ENCODE measurements around the gene SETX. TPM values are rescaled to one million over a fixed set of nuclear protein-coding genes. Genes with fewer than 3 reads are reported as not detected.

SETX gene
- total RNA-seq, 1 donor from 2014 or later, result 78.2 TPM

DNA sequence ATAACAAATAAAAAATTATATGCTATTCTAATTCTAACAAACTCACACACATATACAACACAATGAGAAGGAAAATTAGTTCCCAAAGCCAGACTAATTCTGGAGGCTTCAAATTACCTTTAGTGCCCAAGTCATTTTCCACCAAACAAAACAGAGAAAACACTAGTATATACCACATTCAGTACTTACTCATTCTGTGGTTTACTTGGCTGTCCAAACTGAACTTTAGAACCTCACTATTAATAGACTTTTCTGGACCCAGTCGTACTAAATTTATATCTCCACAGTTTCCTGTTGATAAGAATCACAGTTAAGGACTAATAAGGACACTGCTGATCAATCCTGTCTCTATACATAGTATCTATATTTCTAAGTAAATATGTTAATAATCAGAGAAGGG lies 66.4 kb downstream of the SETX start:
- intact Hi-C loops (cut with micrococcal nuclease), result no loop called here

DNA sequence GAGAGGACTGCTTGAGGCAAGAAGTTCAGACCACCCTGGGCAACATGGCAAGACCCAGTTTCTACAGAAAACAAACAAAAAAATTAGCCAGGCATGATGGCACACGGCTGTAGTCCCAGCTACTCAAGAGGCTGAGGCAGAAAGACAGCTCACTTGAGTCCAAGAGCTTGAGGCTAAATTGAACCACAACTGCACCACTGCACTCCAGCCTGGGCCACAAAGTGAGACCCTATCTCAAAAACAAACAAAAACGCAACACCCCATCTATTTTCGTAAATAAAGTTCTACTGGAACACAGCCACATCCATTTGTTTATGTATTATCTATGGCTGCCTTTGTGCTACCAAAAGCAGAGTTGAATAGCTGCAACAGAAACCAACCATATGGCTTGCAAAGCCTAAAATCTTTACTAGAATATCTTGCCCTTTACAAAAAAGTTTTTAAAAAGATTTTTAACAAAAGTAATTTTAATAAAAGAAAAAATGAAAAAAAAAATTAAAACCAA lies 67.5 kb downstream of the SETX start:
- intact Hi-C loops (cut with micrococcal nuclease), result no loop called here

DNA sequence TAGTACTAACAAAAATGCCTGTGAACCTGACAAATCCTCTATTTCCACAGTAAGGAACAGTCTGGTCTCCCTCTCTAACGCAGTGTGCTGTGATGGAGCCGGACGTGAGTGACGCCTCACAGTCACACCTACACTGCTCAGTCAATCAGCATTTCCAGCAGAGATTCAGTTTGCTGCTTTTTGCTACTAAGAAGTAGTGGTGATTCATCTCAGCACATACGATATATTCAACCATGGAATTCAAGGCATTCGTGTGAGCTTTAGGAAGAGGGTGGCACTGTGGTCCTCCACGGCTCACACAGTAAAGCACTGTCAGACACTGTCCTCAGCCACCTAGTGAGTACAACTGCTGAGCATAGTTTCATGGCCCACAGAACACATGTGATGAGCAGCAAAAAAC lies 70.9 kb downstream of the SETX start:
- intact Hi-C loops (cut with micrococcal nuclease), result no loop called here

DNA sequence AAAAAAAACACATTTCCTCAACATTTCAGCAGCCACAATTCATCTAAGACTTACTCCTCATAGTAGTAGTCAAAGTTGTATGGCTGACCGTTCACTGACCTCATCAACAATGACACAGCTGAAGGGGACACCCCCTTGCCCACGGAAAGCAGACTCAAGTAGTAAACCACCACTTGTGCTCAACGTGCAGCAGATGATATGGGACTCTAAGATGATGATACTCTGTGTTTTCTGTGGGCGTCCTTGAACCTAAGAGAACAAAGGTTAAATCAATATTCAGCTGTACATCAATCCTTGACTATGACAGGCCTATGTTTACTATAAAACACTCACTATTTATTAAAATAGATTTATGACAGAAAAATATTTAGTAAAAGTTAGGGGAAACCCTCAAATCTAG lies 71.6 kb downstream of the SETX start:
- intact Hi-C loops (cut with micrococcal nuclease), result no loop called here

DNA sequence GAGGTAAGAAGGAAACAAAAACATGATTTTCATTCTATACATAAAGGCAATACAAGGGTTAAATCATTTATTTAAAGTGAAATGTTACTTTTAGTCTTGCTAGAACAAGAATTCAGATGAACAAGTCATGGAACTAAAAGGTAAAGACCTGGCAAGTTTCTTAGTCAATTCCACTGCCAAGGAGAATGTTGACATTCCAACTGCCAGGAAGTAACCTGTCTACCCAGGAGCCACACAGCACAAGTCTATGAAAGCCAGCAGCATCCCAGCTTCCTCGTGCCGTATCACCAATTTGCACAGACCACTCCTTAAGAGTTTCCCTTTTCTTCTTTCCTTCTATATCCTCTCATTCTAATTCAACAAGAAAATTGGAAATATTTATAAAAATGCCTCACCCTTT lies 79.9 kb downstream of the SETX start:
- intact Hi-C loops (cut with micrococcal nuclease), result loop anchor here (5.0 kb wide), 1 partner anchor 52 kb away; no protein-coding TSS in a partner anchor

DNA sequence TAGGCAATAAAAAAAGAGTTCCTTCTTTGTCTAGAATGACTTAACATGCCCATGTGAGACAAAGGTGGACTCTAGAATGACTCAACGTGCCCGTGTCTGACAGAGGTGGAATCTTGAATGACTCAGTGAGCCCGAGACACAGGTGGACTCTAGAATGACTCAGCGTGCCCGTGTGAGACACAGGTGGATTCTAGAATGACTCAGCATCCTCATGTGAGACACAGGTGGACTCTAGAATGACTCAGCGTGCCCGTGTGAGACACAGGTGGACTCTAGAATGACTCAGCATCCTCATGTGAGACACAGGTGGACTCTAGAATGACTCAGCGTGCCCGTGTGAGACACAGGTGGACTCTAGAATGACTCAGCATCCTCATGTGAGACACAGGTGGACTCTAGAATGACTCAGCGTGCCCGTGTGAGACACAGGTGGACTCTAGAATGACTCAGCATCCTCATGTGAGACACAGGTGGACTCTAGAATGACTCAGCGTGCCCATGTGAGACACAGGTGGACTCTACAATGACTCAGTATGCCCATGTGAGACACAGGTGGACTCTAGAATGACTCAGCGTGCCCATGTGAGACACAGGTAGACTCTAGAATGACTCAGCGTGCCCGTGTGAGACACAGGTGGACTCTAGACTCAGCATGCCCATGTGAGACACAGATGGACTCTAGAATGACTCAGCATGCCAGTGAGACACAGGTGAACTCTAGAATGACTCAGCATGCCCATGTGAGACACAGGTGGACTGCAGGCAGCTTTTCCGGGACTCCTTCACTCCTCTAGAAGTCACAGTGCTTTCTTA lies 84.9 kb downstream of the SETX start:
- intact Hi-C loops (cut with micrococcal nuclease), result loop anchor here (5.0 kb wide), 2 partner anchors 57 to 82 kb away; partner anchors contain the start of gene SETX

DNA sequence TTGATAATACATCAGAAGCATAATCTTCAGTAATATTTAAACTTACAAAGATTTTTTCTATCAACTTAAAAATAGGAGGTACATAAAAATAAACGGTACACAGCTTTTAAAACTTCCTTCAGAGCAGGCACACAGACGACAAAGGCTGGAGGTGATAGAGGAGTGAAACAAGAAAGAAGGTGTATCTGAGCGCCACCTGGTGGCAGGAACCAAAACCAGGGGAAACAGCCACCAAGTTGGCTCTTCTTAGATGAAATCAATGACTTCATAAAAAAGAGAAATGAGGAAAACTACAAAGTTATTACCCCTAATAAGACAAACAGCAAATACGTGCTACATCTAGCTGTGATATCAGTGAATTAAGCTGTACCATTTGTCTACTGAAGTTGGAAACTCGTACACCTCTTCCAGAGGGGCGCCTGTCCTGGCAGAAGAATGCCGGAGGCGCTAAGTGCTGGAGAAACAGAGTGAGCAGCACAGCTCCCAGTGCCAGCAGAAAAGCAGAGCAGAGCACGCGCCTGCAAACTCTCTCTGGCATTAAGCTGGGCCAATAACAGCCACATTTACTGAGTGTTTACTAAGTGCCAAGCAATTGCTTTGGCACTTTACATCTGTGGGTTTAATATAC lies 85.9 kb downstream of the SETX start:
- intact Hi-C loops (cut with micrococcal nuclease), result loop anchor here (1.0 to 5.0 kb wide), 3 partner anchors 10 to 507 kb away; partner anchors contain the start of gene SETX

DNA sequence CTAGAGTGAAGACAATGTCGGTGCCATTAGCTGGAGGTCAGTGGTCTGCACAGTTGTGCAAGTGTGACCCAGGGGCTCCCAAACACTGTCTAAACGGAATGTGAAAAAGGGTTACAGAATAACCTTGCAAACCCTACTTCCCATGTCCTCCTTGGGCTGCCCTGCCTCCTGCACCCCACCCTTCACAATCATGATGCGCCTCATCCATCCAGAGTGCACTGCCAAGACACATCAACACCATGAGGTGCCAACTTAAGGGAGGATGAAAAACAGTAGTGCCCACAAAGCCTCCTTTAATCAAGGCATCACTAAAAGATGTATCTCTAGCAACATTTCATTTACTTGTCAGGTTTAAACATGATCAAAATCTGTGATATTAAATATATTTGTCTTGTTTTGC lies 87.1 kb downstream of the SETX start:
- intact Hi-C loops (cut with micrococcal nuclease), result loop anchor here (1.0 to 5.0 kb wide), 3 partner anchors 8 to 505 kb away; partner anchors contain the start of gene SETX

DNA sequence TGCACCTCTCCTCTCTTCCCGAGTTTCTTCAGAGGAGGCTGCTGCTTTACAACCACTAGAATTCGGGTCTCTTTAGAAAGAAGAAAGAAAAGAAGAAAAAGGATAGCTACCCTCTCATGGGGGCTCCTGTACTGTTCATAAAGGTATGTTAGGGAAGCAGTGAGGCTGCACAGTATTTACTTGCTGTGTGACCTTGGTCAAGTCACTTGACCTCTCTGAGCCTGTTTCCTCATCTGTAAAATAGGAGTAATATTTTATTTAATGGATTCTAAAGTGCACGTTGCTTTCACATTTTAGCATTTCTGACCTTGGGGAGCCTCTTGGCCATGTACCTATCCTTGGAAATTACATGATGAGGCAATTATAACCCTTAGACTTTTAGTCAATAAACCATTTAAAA lies 88.8 kb downstream of the SETX start:
- intact Hi-C loops (cut with micrococcal nuclease), result loop anchor here (5.0 kb wide), 1 partner anchor 86 kb away; the partner anchor contains the start of gene SETX

DNA sequence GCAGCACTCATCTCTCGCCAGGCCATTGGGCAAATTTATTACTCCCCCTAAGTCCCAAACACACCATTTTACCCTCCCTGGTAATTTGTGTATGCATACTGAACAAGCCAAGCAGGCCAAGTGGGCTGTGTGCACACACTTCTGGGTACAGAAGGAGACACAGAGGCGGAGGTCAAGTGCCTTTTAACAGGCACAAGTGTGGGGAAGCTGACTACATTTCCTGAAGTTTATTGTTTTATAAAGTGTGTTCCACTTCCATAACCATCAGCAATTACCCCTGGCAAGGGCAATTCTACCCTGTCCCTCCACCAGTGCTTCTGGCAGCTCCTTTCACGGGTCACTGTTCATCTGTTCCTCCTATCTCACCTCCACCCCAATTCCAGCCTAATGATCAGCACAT lies 93.9 kb downstream of the SETX start:
- intact Hi-C loops (cut with micrococcal nuclease), result no loop called here

DNA sequence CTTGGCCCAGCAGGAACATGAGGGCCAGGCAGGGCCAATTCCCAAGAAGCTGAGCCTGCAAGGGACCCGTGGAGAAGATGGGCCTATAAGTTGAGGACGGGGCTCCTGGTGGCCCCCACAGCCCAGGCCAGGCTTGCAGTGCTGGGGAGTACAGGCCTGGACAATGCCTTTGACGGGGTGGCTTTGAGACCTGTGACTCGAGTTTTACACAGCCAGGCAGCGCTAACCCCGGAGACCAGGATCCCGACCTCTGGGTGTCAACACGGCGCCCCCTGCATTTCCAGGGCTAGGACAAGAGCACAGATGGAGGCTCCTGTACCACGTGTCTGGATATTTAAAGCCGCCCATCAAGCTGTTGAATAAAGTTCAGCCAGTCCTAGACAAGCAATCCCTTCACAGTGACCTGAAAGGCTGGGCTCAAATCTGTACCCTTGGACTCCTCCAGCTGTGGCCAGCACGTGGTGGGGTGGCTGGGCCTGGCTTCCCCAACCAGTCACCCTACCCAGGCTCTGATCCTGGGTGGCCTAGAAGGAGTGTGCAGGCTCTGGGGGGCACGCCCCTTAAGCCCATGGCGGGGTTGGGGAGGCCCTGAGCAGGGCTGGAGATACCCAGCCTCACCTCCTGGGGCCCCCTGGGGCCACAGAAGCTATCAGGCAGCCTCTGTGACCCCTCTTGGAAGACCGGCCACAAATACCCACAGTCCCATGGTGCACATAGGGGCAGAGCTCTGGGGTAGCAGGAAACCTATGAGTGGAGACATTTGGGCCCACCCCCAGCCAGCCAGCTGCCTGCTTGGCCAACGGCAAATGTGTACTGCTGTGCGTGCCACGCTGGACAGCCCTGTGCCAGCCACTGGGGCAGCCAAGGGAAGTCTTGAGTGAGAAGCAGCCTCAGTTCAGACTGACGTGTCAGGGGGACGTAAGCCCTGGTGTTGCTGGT lies 104.2 kb downstream of the SETX start:
- intact Hi-C loops (cut with micrococcal nuclease), result no loop called here

DNA sequence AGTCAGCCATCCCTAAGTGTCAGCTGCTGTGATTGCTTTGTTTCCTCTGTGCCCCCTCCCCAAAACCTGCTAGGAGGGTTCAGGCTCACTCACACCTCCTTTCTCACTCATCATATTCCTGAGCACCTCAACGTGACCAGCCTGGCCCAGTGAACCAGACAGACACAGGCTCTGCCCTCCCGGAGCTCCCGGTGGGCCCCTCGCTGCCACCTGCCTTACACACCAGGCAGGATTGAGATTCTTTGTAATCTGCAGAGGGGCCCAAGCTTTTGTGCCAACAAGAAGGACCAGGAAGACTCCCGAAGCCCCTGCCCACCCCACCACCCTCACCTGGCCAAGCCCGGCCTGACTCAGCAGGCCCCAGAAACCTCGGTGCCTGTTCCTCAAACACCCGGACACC lies 105.1 kb downstream of the SETX start:
- intact Hi-C loops (cut with micrococcal nuclease), result loop anchor here (10.0 kb wide), 1 partner anchor 975 kb away; the partner anchor contains the start of gene FAM78A

DNA sequence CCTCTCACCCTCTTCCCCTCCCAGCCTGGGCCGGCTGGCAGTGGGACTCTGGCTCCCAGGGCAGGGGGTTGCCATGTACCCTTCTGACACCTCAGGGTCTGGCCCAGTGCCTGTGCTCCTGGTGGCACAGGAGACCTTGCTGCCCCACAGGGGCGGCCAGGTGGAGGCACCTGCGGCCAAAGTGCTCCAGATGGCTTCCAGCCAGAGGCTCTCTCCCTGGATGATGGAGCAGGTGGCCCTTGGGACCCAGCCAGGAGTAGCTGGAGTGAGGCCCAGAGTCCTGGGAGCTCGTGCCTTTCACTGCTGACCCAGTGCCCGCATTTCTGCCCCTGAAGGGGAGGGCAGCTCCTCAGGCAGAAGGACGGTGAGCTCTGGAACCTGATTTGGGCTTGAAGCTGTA lies 105.7 kb downstream of the SETX start:
- intact Hi-C loops (cut with micrococcal nuclease), result loop anchor here (10.0 kb wide), 1 partner anchor 974 kb away; the partner anchor contains the start of gene FAM78A

DNA sequence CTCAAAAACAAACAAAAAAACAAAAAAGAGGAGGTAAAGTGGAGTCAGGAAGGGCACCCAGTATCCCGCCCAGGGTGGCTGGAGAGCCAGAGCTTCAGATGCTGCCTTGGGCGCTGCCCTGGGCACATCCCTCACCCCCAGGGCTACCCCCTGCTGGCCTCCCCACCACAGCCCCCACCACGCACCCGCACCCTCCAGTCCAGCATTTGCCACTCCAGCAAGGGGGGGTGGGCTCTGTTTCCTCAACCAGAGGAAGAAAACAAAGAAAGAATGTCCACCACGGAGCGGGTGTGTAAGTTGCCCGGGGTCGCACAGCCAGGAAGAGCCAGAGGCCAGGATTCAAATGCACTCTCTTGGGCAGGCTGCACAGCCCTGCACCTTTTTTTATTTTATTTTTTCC lies 106.8 kb downstream of the SETX start:
- intact Hi-C loops (cut with micrococcal nuclease), result loop anchor here (10.0 kb wide), 1 partner anchor 973 kb away; the partner anchor contains the start of gene FAM78A

DNA sequence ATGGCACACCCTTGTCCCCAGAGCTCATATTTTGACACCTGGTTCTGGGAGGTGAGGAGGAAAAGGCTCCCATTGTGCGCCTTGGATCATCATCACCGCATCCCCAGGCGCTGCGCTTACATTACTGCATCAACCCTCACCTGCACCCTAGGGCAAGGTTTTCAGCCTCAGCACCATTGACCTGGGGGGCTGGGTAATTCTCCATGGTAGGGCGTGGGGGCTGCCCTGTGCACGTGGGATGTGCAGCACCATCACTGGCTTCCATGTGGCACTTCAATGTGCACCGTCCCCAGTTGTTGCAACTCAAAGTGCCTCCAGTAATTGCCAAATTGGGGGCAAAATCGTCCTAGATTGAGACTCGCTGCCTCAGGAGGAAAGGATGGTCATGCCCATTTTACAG lies 109.3 kb downstream of the SETX start:
- intact Hi-C loops (cut with micrococcal nuclease), result loop anchor here (10.0 kb wide), 1 partner anchor 971 kb away; the partner anchor contains the start of gene FAM78A

DNA sequence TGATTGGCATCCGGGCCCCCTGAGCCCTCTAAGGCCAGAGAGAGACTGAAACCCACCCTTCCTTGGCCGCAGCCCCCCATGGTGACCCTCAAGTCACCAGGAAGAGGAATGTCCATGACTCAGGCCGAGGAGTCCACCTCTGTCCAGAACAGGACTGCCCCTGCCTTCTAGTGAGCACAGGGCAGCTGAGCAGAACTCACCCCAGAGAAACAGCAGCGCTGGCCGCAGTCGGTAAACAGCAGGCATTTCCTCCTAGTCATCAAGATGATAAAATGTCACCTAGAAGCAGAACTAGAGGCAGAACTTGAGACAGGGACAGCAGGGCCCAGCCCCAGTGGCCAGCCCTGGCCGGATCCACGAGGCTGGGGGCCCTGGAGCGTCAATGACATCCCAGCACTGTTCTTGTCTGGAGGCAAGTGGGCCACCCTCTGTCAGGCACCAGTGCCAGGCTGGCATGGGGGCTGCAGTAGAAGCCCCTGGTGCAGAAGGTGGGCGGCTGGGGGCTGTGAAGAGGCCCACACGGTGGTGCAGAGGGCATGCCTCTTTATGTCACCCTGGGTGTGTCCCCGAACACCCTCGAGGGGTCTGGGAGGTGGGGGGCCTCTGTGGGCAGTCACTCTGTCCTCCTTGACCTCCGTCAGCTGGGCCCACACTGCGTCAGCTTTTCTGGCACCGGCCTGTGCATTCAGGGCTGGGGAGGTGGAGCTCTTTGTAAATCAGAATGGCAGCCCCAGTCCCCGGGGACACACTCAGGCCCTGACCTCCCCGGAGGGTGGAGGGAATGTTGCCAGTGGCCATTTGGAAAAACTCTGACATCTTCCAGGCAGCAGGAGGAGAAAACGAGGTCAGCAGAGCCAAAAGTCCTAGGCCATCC lies 110.0 kb downstream of the SETX start:
- intact Hi-C loops (cut with micrococcal nuclease), result loop anchor here (5.0 to 10.0 kb wide), 3 partner anchors 568 to 970 kb away; partner anchors contain the start of genes FAM78A and POMT1

DNA sequence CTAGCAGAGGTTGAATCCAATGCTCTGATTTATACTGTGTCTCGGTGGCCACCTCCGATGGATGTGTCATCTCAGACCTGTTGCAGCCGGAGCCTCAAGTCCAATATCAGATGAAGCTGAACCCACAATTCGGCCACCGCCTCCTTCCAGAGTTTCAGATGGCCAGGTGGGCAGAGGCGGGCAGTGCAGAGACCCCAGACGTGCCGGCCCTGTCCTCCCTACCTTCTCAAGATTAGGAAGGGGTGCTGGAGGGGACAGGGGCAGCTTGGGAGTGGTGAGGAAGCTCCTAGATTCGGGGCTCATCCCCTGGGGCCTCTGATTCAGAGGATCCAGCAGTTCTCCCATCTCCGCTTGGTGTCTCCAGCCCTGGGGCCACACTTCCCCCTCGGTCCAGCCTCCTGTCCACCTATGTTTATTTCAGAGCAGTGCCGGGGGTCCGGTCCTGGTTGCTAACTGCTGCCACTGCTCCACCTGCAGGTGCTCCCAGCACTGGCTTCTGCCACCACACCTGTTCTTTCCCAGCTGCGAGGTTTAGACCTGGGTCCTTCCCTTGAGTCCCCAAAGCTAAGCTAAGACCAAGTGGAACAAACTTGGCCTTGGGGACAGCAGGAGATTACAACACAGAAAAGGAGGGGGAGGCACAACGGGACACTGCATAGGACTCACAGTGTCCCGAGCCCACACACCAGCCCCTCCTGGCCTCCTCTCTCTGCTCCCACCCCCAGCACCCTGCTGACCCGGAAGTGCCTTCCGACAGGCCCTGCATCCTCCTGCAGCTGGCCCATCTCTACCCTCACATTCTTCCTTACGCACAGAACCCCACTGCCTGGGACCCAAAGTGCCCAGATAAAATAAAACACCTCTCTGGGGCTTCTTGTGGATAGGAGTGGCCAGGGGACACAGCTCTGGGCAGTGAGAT lies 111.4 kb downstream of the SETX start:
- intact Hi-C loops (cut with micrococcal nuclease), result loop anchor here (5.0 to 10.0 kb wide), 3 partner anchors 566 to 969 kb away; partner anchors contain the start of genes FAM78A and POMT1

DNA sequence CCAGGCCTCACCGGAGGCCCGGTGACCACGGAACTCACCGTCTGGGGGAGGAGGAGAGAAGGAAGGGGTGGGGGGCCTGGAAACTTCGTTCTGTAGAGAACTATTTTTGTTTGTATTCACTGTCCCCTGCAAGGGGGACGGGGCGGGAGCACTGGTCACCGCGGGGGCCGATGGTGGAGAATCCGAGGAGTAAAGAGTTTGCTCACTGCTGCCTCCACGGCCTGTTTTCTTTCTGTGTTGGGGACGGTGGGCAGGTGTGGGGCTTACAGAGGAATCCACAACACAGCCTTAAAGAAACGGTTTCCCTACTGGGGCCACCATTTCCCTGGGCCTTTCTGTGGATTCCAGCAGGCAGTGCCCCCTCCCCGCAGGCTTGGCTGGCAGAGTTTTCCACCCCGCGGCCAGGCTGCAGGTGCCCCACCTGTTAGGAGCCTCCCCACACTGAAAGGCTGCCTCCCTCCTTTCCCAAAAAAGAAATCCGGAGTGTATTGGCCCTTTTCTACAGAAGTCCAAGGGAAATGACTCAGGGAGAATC lies 112.1 kb downstream of the SETX start:
- intact Hi-C loops (cut with micrococcal nuclease), result loop anchor here (5.0 to 10.0 kb wide), 3 partner anchors 565 to 968 kb away; partner anchors contain the start of genes FAM78A and POMT1
